Adipocyte (in vitro differentiated cells): ENCODE measurements around the gene GDPD4.

Experiments
- DNase-seq: peaks from one replicate; pipeline ENCODE4 v3.0.0-alpha.2; 2015; ENCODE audit warnings: low read depth
- H3K27me3 ChIP-seq: replicated peaks from 2 replicates; pipeline ENCODE4 v1.7.0; 2013; ENCODE audit warnings: mild to moderate bottlenecking, low read length, moderate library complexity; ENCODE audit not compliant: control insufficient read depth, insufficient read depth
- H3K36me3 ChIP-seq: 2 replicates; pipeline ENCODE4 v1.7.0; 2013; ENCODE audit warnings: low read length, mild to moderate bottlenecking, moderate library complexity; ENCODE audit not compliant: control insufficient read depth, insufficient read depth, severe bottlenecking
- H3K4me1 ChIP-seq: 2 replicates; pipeline ENCODE4 v1.7.0; 2013; ENCODE audit warnings: mild to moderate bottlenecking, low read length, moderate library complexity; ENCODE audit not compliant: control insufficient read depth, insufficient read depth
- H3K4me3 ChIP-seq: 2 replicates; pipeline ENCODE4 v1.7.0; 2013; ENCODE audit warnings: mild to moderate bottlenecking, low read length, moderate library complexity
- H3K9ac ChIP-seq: 2 replicates; pipeline ENCODE4 v1.7.0; 2013; ENCODE audit warnings: mild to moderate bottlenecking, low read length, moderate library complexity
- H3K9me3 ChIP-seq: 2 replicates; pipeline ENCODE4 v1.7.0; 2013; ENCODE audit warnings: mild to moderate bottlenecking, low read length, moderate library complexity; ENCODE audit not compliant: control insufficient read depth

The GDPD4 gene

GRCh38 chr11:77202941-77203900 lies 98.3 kb downstream of the GDPD4 start:
- Histone ChIP-seq H3K4me1 (peaks cover 6% of the 10 kb centered on the region), H3K36me3 (no peaks in the 10 kb centered on the region), H3K27me3 (no peaks in the 10 kb centered on the region), H3K4me3 (no peak overlapping the region), H3K9ac (no peak overlapping the region), H3K9me3 (no peaks in the 10 kb centered on the region)
- no peak for DNase-seq

DNA sequence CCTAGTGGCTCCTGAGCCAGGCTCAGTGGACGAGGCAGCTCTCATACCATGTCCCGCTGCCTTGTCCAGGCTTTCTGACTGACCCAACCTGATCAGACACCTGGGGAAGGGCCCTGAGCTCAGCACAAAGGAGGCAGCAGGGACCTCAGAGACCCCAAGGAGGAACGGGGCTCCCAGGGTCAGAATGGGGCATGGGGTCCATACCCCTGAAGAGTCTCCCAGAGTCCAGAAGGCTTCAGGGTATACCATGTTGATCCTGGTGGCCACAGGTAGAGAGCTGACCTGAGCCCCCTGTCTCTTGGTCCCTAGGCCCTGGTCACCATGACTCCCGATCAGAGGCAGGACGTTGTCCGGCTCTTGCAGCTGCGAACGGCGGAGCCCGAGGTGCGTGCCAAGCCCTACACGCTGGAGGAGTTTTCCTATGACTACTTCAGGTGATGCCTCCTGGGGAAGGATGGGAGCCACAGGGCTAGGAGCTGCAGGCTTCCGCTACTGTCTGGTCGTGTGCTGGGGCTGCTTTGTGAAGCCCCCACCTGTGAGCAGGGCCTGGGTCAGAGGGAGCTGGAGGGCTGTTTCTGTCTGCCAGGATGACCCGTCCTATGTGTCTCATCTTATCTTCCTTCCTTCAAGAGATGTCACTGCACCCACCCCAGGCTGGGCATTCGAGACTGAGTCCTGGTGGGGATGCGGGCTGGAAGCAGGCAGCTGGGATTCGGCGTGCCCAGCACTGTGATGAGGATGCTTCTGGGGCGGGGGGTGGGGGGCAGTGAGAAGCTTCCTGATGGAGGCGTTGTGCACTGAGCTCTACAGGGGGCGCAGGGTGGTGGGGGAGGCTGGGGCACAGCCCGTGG lies 99.3 kb downstream of the GDPD4 start:
- Histone ChIP-seq H3K9ac (no peak overlapping the region), H3K9me3 (no peaks in the 10 kb centered on the region), H3K4me3 (no peak overlapping the region), H3K27me3 (no peaks in the 10 kb centered on the region), H3K36me3 (no peaks in the 10 kb centered on the region), H3K4me1 (no peaks in the 10 kb centered on the region)
- DNase-seq, result no peak

DNA sequence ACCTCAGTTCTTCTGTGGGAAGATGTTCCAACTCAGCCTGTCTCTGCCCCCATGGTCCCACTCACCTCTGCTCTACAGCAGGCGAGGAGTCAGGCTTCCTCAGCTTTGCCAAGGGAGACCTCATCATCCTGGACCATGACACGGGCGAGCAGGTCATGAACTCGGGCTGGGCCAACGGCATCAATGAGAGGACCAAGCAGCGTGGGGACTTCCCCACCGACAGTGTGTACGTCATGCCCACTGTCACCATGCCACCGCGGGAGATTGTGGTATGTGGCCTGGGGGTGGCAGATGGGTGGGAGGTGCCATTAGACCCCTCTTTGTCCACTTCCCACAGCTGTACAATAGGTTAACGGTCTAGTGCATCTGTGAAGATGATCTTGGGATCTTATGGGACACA lies 100.1 kb downstream of the GDPD4 start:
- no peak overlapping the region for H3K9ac ChIP-seq
- no peaks in the 10 kb centered on the region for H3K36me3 ChIP-seq
- H3K9me3 ChIP-seq, result no peaks in the 10 kb centered on the region
- DNase-seq, result no peak
- no peaks in the 10 kb centered on the region for H3K27me3 ChIP-seq
- H3K4me3 ChIP-seq, result no peak overlapping the region
- H3K4me1 ChIP-seq, result no peaks in the 10 kb centered on the region

DNA sequence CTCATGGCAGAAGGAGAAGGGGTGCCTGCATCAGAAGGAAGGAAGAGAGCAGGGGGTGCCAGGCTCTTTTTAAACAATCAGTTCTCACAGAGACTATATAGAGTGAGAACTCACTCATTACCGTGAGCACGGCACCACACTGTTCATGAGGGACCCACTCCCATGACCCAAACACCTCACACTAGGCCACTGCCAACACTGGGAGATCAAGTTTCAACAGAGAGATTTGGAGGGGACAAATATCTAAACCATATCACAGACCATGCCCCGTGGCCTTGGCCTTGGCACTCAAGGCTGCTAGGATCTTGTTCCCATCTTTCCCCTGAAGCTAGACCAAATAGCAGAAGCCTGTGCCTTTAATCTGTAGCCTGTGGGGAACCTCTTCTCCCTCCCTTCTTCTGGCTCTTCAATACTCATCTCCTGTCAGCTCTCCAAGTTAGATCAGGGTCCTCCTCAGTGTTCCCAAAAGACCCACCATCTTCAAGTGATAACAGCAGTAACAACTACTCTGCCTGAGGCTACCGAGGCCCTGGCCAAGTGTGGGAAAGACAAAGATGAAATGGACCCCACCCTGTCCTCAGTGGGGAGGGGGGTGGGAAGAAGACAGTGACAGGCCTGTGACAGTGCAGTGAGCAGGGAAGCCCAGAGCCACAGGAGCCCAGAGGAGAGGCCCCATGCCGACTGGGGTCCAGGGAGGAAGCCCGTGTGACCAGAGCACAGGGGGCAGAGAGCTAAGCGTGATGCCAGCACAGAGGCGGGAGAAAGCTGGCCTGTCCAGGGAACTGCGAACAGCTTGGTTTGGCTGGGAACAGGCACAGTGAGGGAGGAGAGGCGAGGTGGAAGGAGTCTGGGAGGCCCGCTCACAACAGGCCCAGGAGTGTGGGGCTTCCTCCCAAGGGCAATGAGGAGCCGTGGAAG lies 100.9 kb downstream of the GDPD4 start:
- H3K4me1 ChIP-seq, result no peaks in the 10 kb centered on the region

DNA sequence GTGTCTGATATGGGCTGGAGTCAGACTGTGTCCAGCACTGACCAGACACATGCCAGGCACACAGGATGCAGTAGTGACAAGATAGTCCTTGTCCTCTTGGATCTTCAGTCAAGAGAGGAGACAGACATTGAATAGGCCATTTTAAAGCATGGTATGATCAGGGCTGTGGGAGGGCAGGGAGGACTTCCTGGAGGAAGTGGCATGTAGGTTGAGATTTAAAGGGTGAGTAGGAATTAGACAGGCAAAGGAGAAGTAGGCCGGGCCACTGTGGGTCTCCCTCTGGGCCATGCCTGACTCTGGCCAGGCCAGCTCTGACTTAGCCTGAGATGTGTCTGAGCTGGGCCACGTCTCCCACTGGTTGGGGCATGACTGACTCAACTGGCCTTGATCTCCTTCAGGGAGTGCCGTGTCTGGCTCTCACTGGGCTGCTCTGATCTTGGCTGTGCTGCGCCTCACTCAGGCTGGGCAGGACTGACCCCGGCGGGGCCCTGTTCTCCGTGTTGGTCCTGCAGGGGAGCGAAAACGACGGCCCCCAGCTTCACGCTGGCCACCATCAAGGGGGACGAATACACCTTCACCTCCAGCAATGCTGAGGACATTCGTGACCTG lies 102.2 kb downstream of the GDPD4 start:
- H3K9ac ChIP-seq, result no peak overlapping the region
- no peaks in the 10 kb centered on the region for H3K9me3 ChIP-seq
- H3K4me3 ChIP-seq, result no peak overlapping the region
- no peaks in the 10 kb centered on the region for H3K4me1 ChIP-seq
- no peaks in the 10 kb centered on the region for H3K36me3 ChIP-seq
- no peaks in the 10 kb centered on the region for H3K27me3 ChIP-seq
- no peak for DNase-seq

More for the DNA sequence above, 100.9 kb downstream of the GDPD4 start:
- no peak for DNase-seq
- no peak overlapping the region for H3K4me3 ChIP-seq
- no peaks in the 10 kb centered on the region for H3K9me3 ChIP-seq
- H3K27me3 ChIP-seq, result no peaks in the 10 kb centered on the region
- H3K9ac ChIP-seq, result no peak overlapping the region
- H3K36me3 ChIP-seq, result no peaks in the 10 kb centered on the region

GRCh38 chr11:77198440-77198849 lies 103.0 kb downstream of the GDPD4 start:
- Histone ChIP-seq H3K9me3 (no peaks in the 10 kb centered on the region), H3K4me1 (no peaks in the 10 kb centered on the region), H3K4me3 (no peak overlapping the region), H3K36me3 (no peaks in the 10 kb centered on the region), H3K27me3 (no peaks in the 10 kb centered on the region), H3K9ac (no peak overlapping the region)
- no peak for DNase-seq

DNA sequence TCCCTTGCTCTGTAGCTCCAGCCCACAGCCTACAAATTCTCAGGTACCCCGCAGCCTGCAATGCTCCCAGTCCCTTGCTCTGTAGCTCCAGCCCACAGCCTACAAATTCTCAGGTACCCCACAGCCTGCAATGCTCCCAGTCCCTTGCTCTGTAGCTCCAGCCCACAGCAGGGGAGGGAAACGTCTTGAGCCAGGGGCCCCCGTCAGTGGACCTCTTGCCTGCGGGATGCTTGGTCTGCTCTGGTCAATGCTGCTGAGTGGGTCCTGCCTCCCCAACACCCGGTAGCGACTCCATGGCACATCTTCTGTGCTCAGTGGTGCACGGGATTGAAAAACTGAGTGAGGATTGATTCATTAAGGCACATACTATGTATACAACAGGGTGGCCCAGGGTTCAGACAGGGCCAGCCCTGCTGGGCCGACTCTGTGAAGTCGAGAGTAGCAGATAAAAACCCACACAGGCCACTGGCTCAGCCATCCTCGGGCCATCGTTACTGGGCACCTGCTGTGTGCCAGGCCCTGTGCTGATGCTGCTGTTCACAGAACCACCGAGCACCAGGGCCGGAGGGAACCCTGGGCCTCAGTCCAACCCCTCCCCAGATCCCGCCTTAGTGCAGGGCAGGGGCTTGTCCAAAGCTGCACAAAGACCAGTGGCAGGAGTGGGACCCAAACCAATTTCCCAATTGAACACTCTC lies 103.7 kb downstream of the GDPD4 start:
- Histone ChIP-seq H3K27me3 (no peaks in the 10 kb centered on the region), H3K4me3 (no peak overlapping the region), H3K9ac (no peak overlapping the region), H3K9me3 (no peaks in the 10 kb centered on the region), H3K36me3 (no peaks in the 10 kb centered on the region), H3K4me1 (no peaks in the 10 kb centered on the region)
- DNase-seq, result no peak

- no peak overlapping the region for H3K4me3 ChIP-seq
- DNase-seq, result no peak
Measured at GRCh38 chr11:77196961-77197360, 104.5 kb downstream of the GDPD4 start.

GRCh38 chr11:77195071-77195755 lies 106.3 kb downstream of the GDPD4 start:
- H3K27me3 ChIP-seq, result peaks cover 8% of the 10 kb centered on the region
- H3K9me3 ChIP-seq, result no peaks in the 10 kb centered on the region
- H3K36me3 ChIP-seq, result no peaks in the 10 kb centered on the region
- H3K4me3 ChIP-seq, result no peak overlapping the region
- no peak overlapping the region for H3K9ac ChIP-seq
- H3K4me1 ChIP-seq, result no peaks in the 10 kb centered on the region
- DNase-seq, result no peak

More at GRCh38 chr11:77196961-77197360, 104.5 kb downstream of the GDPD4 start:
- H3K9me3 ChIP-seq, result no peaks in the 10 kb centered on the region
- no peak overlapping the region for H3K9ac ChIP-seq
- no peaks in the 10 kb centered on the region for H3K4me1 ChIP-seq
- no peaks in the 10 kb centered on the region for H3K36me3 ChIP-seq
- H3K27me3 ChIP-seq, result peaks cover 7% of the 10 kb centered on the region
